SK-N-SH (cell line): Measurements from ENCODE around the gene NR2C2. TPM values are rescaled to one million over a fixed set of nuclear protein-coding genes. Genes with fewer than 3 reads are reported as not detected.

Experiments
- CTCF ChIA-PET: fragments of 300-600, 350-600 bp; formaldehyde crosslinking; extraction: SDS; loops from one replicate; lab custom pipeline; 2021; lab: Yijun Ruan, JAX
- POLR2A ChIA-PET: fragments of 350-600 bp; sonication (Branson Sonifier 250); formaldehyde crosslinking; extraction: SDS; loops from one replicate; lab custom pipeline; 2020; ENCODE audit warnings: antibody characterized with exemption, inconsistent platforms; lab: Yijun Ruan, JAX
- DNase-seq: peaks from one replicate; pipeline ENCODE4 v3.0.0; 2012
- H2AFZ ChIP-seq: fragments of 200-600 bp; sonication (generic); 2 replicates; pipeline ENCODE4 v1.8.1; 2016; ENCODE audit warnings: antibody characterized with exemption, mild to moderate bottlenecking, low read depth
- H3F3A ChIP-seq: fragments of 200-600 bp; sonication (generic); replicated peaks from 2 replicates; pipeline ENCODE3; 2016; ENCODE audit warnings: antibody characterized with exemption, mild to moderate bottlenecking; ENCODE audit not compliant: insufficient read depth
- H3K27ac ChIP-seq, 2 experiments: fragments of 200-500 bp in 1 of 2; fragments of 200-600 bp in 1 of 2; sonication (Bioruptor generic) in 1 of 2; sonication (generic), shearing (Covaris generic) in 1 of 2; 2 replicates each; pipeline versions ENCODE4 v1.5.1 to v1.6.1; 2014 to 2016; ENCODE audit warnings: low read depth in 2 of 2, inconsistent platforms in 1 of 2, low read length in 1 of 2, mild to moderate bottlenecking in 1 of 2, mixed read lengths in 1 of 2
- H3K27me3 ChIP-seq: fragments of 200-600 bp; sonication (generic), shearing (Covaris generic); 2 replicates; pipeline ENCODE4 v1.6.1; 2016; ENCODE audit warnings: mixed run types; ENCODE audit not compliant: insufficient read depth
- H3K36me3 ChIP-seq, 2 experiments: fragments of 200-500 bp in 1 of 2; fragments of 200-600 bp in 1 of 2; sonication (Bioruptor generic) in 1 of 2; sonication (generic) in 1 of 2; replicated peaks in 1 of 2; 2 replicates each; pipeline versions ENCODE3 to v1.5.1; 2014 to 2016; ENCODE audit warnings: low read length in 1 of 2, mild to moderate bottlenecking in 1 of 2; ENCODE audit not compliant: insufficient read depth in 2 of 2, control insufficient read depth in 1 of 2
- H3K4me1 ChIP-seq, 2 experiments: fragments of 200-500 bp in 1 of 2; fragments of 200-600 bp in 1 of 2; sonication (Bioruptor generic) in 1 of 2; sonication (generic), shearing (Covaris generic) in 1 of 2; 2 replicates each; pipeline versions ENCODE4 v1.5.1 to v1.6.1; 2014 to 2016; ENCODE audit warnings: low read depth in 1 of 2, low read length in 1 of 2, mixed run types in 1 of 2; ENCODE audit not compliant: insufficient read depth in 2 of 2, control insufficient read depth in 1 of 2
- H3K4me2 ChIP-seq: fragments of 200-600 bp; sonication (generic), shearing (Covaris generic); 2 replicates; pipeline ENCODE4 v1.6.1; 2017; ENCODE audit warnings: mixed run types
- H3K4me3 ChIP-seq, 2 experiments: fragments of 200-500 bp in 1 of 2; fragments of 200-600 bp in 1 of 2; sonication (Bioruptor generic) in 1 of 2; sonication (generic), shearing (Covaris generic) in 1 of 2; 2 replicates each; pipeline versions ENCODE4 v1.5.1 to v1.8.1; 2014 to 2016; ENCODE audit warnings: low read depth in 2 of 2, inconsistent platforms in 1 of 2, low read length in 1 of 2, mild to moderate bottlenecking in 1 of 2, mixed read lengths in 1 of 2, moderate library complexity in 1 of 2
- H3K79me2 ChIP-seq: fragments of 200-600 bp; sonication (generic); 2 replicates; pipeline ENCODE4 v1.8.1; 2017; ENCODE audit warnings: mild to moderate bottlenecking; ENCODE audit not compliant: insufficient read depth
- H3K9ac ChIP-seq: fragments of 200-600 bp; sonication (generic); 2 replicates; pipeline ENCODE4 v1.6.1; 2017; ENCODE audit warnings: mixed run types
- H3K9me2 ChIP-seq: fragments of 200-600 bp; sonication (generic); 2 replicates; pipeline ENCODE4 v1.6.1; 2017; ENCODE audit warnings: mixed run types
- H3K9me3 ChIP-seq: fragments of 200-600 bp; sonication (generic); 2 replicates; pipeline ENCODE4 v1.6.1; 2017; ENCODE audit warnings: mixed run types, mild to moderate bottlenecking, moderate library complexity
- H4K20me1 ChIP-seq: fragments of 200-600 bp; sonication (generic); 2 replicates; pipeline ENCODE4 v1.6.1; 2017; ENCODE audit warnings: mild to moderate bottlenecking, mixed run types; ENCODE audit not compliant: insufficient read depth
- ELF1 ChIP-seq: IDR thresholded peaks from 2 replicates; pipeline ENCODE4 v1.4.0; 2012
- EZH2phosphoT487 ChIP-seq: fragments of 200-600 bp; sonication (generic); IDR thresholded peaks from 2 replicates; pipeline ENCODE4 v1.6.1; 2017; ENCODE audit warnings: low read depth, mixed run types, mild to moderate bottlenecking, antibody characterized with exemption, moderate library complexity, borderline replicate concordance
- FOSL2 ChIP-seq: IDR thresholded peaks from 2 replicates; pipeline ENCODE4 v1.4.0; 2012; ENCODE audit warnings: low read depth, mild to moderate bottlenecking, moderate library complexity, borderline replicate concordance
- FOXM1 ChIP-seq: IDR thresholded peaks from 2 replicates; pipeline ENCODE4 v1.4.0; 2012; ENCODE audit warnings: low read depth, mild to moderate bottlenecking
- GABPA ChIP-seq: IDR thresholded peaks from 2 replicates; pipeline ENCODE4 v1.4.0; 2012; ENCODE audit warnings: low read depth, mild to moderate bottlenecking
- MEF2A ChIP-seq: IDR thresholded peaks from 2 replicates; pipeline ENCODE4 v1.4.0; 2012; ENCODE audit warnings: low read depth, borderline replicate concordance
- MXI1 ChIP-seq: IDR thresholded peaks from 2 replicates; pipeline ENCODE4 v1.6.1; 2012; ENCODE audit warnings: mild to moderate bottlenecking, low read depth, low read length, improper control_type of control experiment
- NFIC ChIP-seq: IDR thresholded peaks from 2 replicates; pipeline ENCODE4 v1.4.0; 2012; ENCODE audit warnings: borderline replicate concordance
- NRF1 ChIP-seq: IDR thresholded peaks from 2 replicates; pipeline ENCODE4 v1.6.1; 2012; ENCODE audit warnings: low read depth, mild to moderate bottlenecking, low read length
- POLR2AphosphoS5 ChIP-seq: IDR thresholded peaks from 2 replicates; pipeline ENCODE4 v1.6.1; 2012; ENCODE audit warnings: low read depth, low read length
- RCOR1 ChIP-seq: fragments of 150-350 bp; IDR thresholded peaks from 2 replicates; pipeline ENCODE4 v1.6.1; 2017; ENCODE audit warnings: antibody characterized with exemption, low read length
- RFX5 ChIP-seq: IDR thresholded peaks from 2 replicates; pipeline ENCODE4 v1.6.1; 2012; ENCODE audit warnings: mild to moderate bottlenecking, improper control_type of control experiment, low read length
- SMC3 ChIP-seq: IDR thresholded peaks from 2 replicates; pipeline ENCODE4 v1.6.1; 2012; ENCODE audit warnings: low read depth, low read length, improper control_type of control experiment
- TAF1 ChIP-seq: IDR thresholded peaks from 2 replicates; pipeline ENCODE4 v1.6.1; 2012; ENCODE audit warnings: low read depth, mild to moderate bottlenecking, low read length, moderate library complexity, borderline replicate concordance
- WGBS: methylation state at CpG from one replicate; pipeline ENCODE4 v1.1.6; 2017; ENCODE audit warnings: low lambda C conversion rate; 5-methylcytosine and 5-hydroxymethylcytosine counted together
- polyA plus RNA-seq, 3 experiments: library from polyadenylated mRNA; depleted of rRNA; stranded (reverse); fragments of >200 nt; gene quantifications; 2 replicates each; pipeline ENCODE4 v1.2.3, GENCODE V29; 2012
- TF ChIP-seq, protein P1 (sequence below): IDR thresholded peaks from 2 replicates; pipeline ENCODE4 v1.4.0; 2012; ENCODE audit warnings: low read depth
- TF ChIP-seq, protein P2 (sequence below): fragments of 200-600 bp; sonication (generic); IDR thresholded peaks from 2 replicates; pipeline ENCODE4 v1.6.1; 2017; ENCODE audit warnings: antibody characterized with exemption, mild to moderate bottlenecking, moderate library complexity
- TF ChIP-seq, protein P3 (sequence below): IDR thresholded peaks from 2 replicates; pipeline ENCODE4 v1.4.0; 2012; ENCODE audit warnings: low read depth, borderline replicate concordance

The NR2C2 gene
- polyA plus RNA-seq, 1 of the 3 experiments (the other 2 are of a cell fraction): 13.1 TPM

DNA sequence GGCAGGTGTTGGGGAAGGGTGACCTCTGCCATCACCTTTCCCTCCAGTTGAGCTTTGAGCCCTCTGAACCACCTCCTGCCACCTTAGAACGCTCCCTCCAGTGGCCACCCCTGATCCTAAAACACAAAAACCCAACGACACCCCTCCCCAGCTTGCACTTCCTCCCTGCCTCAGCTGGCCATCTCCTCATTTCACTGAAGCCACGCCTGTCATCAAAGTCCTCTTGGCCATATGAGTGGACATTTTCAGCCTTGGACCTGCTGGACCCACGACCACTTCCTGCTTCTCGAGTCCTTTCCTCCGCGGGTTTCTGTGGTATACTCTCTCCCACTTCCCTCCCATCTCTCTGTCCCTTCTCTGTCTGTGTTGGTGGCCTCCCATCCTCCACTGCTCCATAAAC lies 48.5 kb upstream of the NR2C2 start:
- DNase-seq: no peak
- no peaks in the 10 kb centered on the region for H3K9me3 ChIP-seq
- no peaks in the 10 kb centered on the region for H3K36me3 ChIP-seq
- no peak overlapping the region for H2AFZ ChIP-seq
- H3K4me1 ChIP-seq: peaks cover 0 to 3% of the 10 kb centered on the region in 2 experiments; a peak in 1 of 4 replicates
- no peak overlapping the region for H3K4me3 ChIP-seq
- 33% methylated on average over 7 of the region's 7 CpGs for WGBS
- H4K20me1 ChIP-seq: no peaks in the 10 kb centered on the region
- H3K27me3 ChIP-seq: no peaks in the 10 kb centered on the region
- CTCF ChIA-PET: interaction anchor here (0.9 to 1.4 kb wide), 2 partner anchors 9 to 102 kb away, joined by 3 read pairs; no protein-coding TSS in a partner anchor
- no peaks in the 10 kb centered on the region for H3K9me2 ChIP-seq
- no peak overlapping the region for H3K9ac ChIP-seq
- H3K79me2 ChIP-seq: no peaks in the 10 kb centered on the region
- H3K27ac ChIP-seq: no peak overlapping the region
- no peak overlapping the region for H3K4me2 ChIP-seq
- H3F3A ChIP-seq: no peaks in the 10 kb centered on the region
- POLR2A ChIA-PET: no interaction called here
- TF ChIP-seq, protein P1, sequence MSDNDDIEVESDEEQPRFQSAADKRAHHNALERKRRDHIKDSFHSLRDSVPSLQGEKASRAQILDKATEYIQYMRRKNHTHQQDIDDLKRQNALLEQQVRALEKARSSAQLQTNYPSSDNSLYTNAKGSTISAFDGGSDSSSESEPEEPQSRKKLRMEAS: no peak
- TF ChIP-seq, protein P2, sequence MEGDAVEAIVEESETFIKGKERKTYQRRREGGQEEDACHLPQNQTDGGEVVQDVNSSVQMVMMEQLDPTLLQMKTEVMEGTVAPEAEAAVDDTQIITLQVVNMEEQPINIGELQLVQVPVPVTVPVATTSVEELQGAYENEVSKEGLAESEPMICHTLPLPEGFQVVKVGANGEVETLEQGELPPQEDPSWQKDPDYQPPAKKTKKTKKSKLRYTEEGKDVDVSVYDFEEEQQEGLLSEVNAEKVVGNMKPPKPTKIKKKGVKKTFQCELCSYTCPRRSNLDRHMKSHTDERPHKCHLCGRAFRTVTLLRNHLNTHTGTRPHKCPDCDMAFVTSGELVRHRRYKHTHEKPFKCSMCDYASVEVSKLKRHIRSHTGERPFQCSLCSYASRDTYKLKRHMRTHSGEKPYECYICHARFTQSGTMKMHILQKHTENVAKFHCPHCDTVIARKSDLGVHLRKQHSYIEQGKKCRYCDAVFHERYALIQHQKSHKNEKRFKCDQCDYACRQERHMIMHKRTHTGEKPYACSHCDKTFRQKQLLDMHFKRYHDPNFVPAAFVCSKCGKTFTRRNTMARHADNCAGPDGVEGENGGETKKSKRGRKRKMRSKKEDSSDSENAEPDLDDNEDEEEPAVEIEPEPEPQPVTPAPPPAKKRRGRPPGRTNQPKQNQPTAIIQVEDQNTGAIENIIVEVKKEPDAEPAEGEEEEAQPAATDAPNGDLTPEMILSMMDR: no peak
- TF ChIP-seq MXI1: no peak
- TF ChIP-seq NFIC: no peak
- no peak for TF ChIP-seq GABPA

DNA sequence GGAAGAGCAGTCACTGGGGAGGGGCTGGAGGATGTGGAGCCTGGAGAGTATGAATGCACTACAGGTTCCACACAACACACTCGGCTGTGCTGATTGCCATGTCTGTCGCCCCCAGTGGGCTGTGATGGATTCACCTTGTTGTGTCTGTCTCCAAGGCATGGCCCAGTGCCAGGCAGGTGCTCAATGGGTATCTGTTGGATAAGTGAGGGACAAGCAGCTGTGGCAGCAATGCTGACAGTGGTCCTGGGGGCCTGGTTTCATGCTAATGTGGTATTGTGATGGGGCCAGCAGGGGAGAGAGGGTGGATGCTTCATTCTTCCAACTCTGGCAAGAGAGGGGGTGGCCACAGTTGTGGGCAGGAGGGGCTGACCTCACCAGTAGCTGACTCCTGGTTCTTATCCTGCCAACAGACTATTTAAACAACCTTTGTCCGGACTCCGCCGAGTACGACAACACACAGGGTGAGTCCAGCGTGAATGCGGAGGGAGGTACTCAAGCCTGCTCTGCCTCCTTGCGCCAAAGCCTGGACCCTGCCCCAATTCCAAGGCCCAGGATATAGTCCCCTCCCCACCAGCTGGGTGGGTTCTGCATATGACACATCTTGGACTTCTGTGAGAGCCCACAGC lies 47.3 kb upstream of the NR2C2 start:
- H3K9me2 ChIP-seq: no peaks in the 10 kb centered on the region
- no peaks in the 10 kb centered on the region for H3K27me3 ChIP-seq
- DNase-seq: no peak
- no peak overlapping the region for H3K9ac ChIP-seq
- TF ChIP-seq POLR2AphosphoS5 (no peak), NRF1 (no peak), RFX5 (no peak), FOXM1 (no peak), TAF1 (no peak), ELF1 (no peak), RCOR1 (no peak), MEF2A (no peak), SMC3 (no peak), EZH2phosphoT487 (no peak), FOSL2 (no peak)
- TF ChIP-seq, protein P1: no peak
- TF ChIP-seq, protein P3, sequence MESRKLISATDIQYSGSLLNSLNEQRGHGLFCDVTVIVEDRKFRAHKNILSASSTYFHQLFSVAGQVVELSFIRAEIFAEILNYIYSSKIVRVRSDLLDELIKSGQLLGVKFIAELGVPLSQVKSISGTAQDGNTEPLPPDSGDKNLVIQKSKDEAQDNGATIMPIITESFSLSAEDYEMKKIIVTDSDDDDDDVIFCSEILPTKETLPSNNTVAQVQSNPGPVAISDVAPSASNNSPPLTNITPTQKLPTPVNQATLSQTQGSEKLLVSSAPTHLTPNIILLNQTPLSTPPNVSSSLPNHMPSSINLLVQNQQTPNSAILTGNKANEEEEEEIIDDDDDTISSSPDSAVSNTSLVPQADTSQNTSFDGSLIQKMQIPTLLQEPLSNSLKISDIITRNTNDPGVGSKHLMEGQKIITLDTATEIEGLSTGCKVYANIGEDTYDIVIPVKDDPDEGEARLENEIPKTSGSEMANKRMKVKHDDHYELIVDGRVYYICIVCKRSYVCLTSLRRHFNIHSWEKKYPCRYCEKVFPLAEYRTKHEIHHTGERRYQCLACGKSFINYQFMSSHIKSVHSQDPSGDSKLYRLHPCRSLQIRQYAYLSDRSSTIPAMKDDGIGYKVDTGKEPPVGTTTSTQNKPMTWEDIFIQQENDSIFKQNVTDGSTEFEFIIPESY: no peak
- no peaks in the 10 kb centered on the region for H3F3A ChIP-seq
- H3K4me3 ChIP-seq: no peak overlapping the region
- 72% methylated on average over 8 of the region's 9 CpGs for WGBS
- no peaks in the 10 kb centered on the region for H3K36me3 ChIP-seq
- H3K27ac ChIP-seq: no peak overlapping the region
- no peaks in the 10 kb centered on the region for H3K9me3 ChIP-seq
- no peaks in the 10 kb centered on the region for H3K79me2 ChIP-seq
- no peak overlapping the region for H3K4me2 ChIP-seq
- H4K20me1 ChIP-seq: no peaks in the 10 kb centered on the region
- POLR2A ChIA-PET: no interaction called here
- peaks cover 0 to 3% of the 10 kb centered on the region in 2 experiments; a peak in 1 of 4 replicates for H3K4me1 ChIP-seq
- CTCF ChIA-PET: interaction anchor here (0.9 to 2.9 kb wide), 4 partner anchors 9 to 109 kb away, joined by 3 to 12 read pairs (median 6); no protein-coding TSS in a partner anchor
- H2AFZ ChIP-seq: no peak overlapping the region
